Erythroblast (primary cell): ENCODE results near the gene MED27.

Source experiments
- DNase-seq, 2 experiments: peaks; one replicate each; lab custom pipeline; 2025; lab: John Stamatoyannopoulos, UW
- GATA1 ChIP-seq: IDR thresholded peaks from 2 replicates; pipeline ENCODE4 v1.6.1; 2011; ENCODE audit warnings: low read depth, mild to moderate bottlenecking, control low read depth, low read length, moderate library complexity
- POLR2A ChIP-seq: IDR thresholded peaks from 2 replicates; pipeline ENCODE4 v1.6.1; 2011; ENCODE audit warnings: mild to moderate bottlenecking, low read length

Gene MED27

DNA sequence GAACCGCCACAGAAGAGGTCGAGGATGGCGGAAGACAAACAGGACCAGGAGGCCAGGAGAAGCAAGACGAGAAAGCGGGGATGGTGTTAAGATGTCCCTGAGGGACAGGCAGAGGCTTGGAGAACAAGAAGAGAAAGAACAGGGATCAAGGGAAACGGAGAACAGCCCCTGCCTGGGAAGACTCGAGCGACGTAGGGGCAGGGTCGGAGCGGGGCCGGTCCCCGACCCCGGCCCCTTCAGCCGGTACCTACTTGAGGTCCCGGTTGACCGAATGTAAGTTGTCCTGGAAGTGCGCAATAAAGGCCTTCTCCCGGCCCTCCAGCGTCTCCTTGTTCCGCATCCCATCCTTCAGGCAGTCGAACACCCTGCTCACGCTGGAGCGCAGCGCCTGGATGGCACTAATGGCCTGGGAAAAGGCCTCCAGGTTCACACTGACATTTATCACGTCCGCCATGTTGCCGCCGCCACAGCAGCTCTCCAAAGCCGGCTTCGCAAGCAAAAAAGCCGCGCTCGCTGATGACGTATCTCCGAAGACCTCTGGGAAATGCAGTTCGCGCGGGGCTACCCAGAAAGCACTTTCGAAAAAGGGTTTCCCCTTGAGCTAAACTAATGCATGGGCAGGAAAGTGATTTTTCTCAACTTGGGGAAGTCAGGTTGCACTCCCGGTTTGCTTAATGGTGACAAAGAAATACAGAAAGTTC lies at the start of gene MED27:
MED27 (minus strand) TSS at position 477 of the 701 bp plus-strand sequence; CDS start at position 454, 23 bp downstream.
- no peak for TF ChIP-seq GATA1
- TF ChIP-seq POLR2A, result peak; percentile 63
- peak; percentile 93 to 95 for DNase-seq

DNA sequence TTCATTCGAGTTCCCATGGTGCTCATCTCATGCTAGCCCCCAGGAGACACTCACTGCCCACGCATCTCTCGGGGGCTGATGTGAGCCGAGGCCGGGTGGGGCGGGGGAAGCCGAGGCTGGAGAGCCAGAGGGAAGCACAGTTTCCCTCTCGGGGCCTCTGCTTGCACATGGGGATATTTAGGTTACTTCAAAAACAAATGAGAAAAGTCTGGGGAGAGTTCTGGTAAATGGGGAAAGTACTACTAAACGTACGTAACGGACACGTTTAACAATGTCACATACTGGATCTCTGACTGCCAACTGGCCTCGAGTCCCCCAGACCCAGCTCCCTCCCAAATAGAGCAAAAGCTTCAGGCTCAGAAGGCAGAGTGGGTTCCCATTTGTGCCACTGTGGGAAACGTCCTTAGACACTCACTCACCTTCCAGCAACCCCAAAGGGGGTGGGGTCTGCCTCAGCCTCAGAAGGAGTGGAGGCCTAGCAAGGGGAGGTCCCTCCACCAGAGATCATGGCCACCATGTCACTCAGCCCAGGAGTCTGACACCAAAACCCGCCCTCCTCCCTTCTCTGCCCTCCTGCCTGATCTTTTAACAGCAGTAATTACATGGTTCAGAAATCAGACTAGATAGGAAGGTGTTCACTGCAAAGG lies 48.3 kb upstream of the MED27 start:
- no peak for DNase-seq
- no peak for TF ChIP-seq GATA1
- TF ChIP-seq POLR2A, result no peak

GRCh38 chr9:132126680-132127236 lies 47.1 kb upstream of the MED27 start:
- DNase-seq, result no peak
- TF ChIP-seq GATA1 (no peak), POLR2A (no peak)

- no peak for DNase-seq
- no peak for TF ChIP-seq POLR2A
- TF ChIP-seq GATA1, result no peak
These were observed 46.4 kb upstream of the MED27 start for GRCh38 chr9:132125944-132126679.

GRCh38 chr9:132125361-132125760 lies 45.7 kb upstream of the MED27 start:
- no peak for TF ChIP-seq GATA1
- TF ChIP-seq POLR2A, result no peak
- no peak for DNase-seq

- no peak for DNase-seq
- no peak for TF ChIP-seq POLR2A
These were observed 45.1 kb upstream of the MED27 start for GRCh38 chr9:132124800-132125199.

DNA sequence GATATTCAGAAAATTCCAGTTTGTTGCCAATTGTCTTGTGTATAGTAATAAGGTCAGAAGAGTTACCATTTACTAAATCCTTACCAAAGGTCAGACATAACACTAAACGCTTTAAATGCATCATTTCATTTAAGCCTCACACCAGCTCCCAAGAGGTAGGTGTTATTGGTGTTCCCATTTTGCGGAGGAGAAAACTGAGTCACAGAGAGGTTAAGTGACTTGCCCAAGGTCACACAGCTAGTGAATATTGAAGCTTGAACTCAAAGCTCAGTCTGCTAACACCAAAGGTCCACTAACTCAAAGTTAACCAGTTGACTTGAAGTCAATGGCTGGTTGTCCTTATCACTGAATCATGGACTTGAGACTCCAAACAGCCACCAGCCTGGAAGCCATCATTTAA lies 41.4 kb upstream of the MED27 start:
- DNase-seq, result no peak
- no peak for TF ChIP-seq GATA1
- no peak for TF ChIP-seq POLR2A

- no peak for DNase-seq
- no peak for TF ChIP-seq GATA1
- TF ChIP-seq POLR2A, result no peak
These were observed 38.0 kb upstream of the MED27 start for GRCh38 chr9:132117694-132118093.

DNA sequence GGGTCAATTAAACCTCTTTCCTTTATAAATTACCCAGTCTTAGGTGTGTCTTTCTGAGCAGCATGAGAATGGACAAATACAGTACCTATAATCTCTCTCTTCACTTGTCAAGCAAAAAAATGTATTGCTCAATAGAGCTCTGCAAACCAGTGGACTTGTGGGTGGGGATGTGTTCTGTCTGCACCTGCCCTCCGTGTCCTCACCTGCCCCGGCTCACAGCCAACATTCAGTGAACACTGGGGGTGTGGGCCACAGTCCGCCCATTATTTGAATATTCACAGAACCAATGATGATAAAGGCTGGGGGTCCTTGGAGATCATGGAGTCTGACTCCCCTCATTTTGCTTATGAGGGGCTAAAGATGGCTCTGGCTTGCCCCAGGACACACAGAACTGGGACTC lies 36.9 kb upstream of the MED27 start:
- TF ChIP-seq POLR2A, result no peak
- TF ChIP-seq GATA1, result no peak
- DNase-seq, result no peak

DNA sequence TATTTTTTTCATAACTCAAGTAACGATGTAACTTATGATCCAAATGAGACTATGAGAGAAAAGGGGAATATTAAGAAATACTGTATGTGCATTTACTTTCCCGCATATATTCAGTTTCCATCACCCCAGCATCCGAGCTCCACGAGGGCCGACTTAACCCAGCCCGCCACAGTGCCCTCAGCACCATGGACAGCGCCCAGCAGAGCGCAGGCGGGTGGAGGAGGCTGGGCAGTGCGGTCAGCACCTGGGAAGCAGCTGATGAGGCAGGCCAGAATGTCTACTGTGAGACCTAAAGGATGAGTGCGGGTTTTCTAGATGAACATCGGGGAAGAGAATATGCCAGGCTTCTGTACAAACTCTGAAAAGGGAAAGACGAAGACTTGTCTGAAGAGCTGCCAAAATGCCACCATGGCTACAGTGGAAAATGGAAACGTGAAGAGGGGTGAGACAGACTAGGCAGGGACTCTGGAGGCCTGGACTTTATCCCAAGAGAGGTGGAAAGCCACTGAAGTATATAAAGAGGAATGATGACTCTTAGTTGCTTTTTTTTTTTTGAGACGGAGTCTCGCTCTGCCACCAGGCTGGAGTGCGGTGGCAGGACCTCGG lies 34.5 kb upstream of the MED27 start:
- TF ChIP-seq GATA1 (no peak), POLR2A (no peak)
- DNase-seq, result peak; percentile 50 to 66

GRCh38 chr9:132109291-132109690 lies 29.6 kb upstream of the MED27 start:
- DNase-seq, result no peak
- no peak for TF ChIP-seq POLR2A
- no peak for TF ChIP-seq GATA1

- DNase-seq, result no peak
- TF ChIP-seq GATA1 (no peak), POLR2A (no peak)
These were observed 29.1 kb upstream of the MED27 start for GRCh38 chr9:132108728-132109127.

GRCh38 chr9:132099741-132100407 lies 20.2 kb upstream of the MED27 start:
- TF ChIP-seq GATA1 (no peak), POLR2A (no peak)
- DNase-seq, result no peak

DNA sequence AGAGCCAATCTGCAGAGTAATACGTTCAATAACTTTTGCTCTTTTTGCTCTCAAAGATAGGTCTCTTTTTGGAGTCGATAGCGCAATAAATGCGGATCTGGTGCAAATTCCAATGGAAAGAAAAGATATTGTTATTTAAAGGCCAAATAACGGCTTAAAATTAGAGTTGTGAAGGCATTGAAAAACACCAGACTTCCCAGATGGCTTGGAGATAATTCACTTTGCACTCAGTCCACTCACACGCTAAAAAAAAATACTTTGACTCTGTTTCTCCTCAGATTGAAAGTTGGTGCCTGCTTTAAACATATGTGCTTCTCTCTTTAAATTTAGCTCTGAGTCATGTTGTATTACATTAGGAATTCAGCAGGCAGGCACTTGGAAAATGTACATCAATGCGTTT lies 19.5 kb upstream of the MED27 start:
- TF ChIP-seq GATA1 (no peak), POLR2A (no peak)

GRCh38 chr9:132094314-132094791 lies 14.7 kb upstream of the MED27 start:
- TF ChIP-seq POLR2A (no peak), GATA1 (no peak)
- no peak for DNase-seq

More for the DNA sequence above, 19.5 kb upstream of the MED27 start:
- DNase-seq, result no peak
